GM23338 (cell line): Measurements from ENCODE around the gene ARMC9. TPM values are rescaled to one million over a fixed set of nuclear protein-coding genes. Genes with fewer than 3 reads are reported as not detected.

Experiments
- ATAC-seq: fragments of 200-7000 bp; cut with Tn5 transposase; 3 replicates; pipeline ENCODE4 v1.9.1; 2020
- DNase-seq: peaks from one replicate; pipeline ENCODE4 v3.0.0-alpha.2; 2015; ENCODE audit warnings: low spot score
- H2AFZ ChIP-seq: fragments of 200-600 bp; sonication (generic); 2 replicates; pipeline ENCODE4 v1.8.0; 2016; ENCODE audit warnings: antibody characterized with exemption, mild to moderate bottlenecking, moderate library complexity
- H3F3A ChIP-seq: fragments of 200-600 bp; sonication (generic); replicated peaks from 2 replicates; pipeline ENCODE4 v1.8.0; 2017; ENCODE audit warnings: antibody characterized with exemption, mixed run types, low read depth
- H3K27ac ChIP-seq: fragments of 200-600 bp; sonication (generic); 2 replicates; pipeline ENCODE4 v1.6.1; 2016; ENCODE audit warnings: low read depth
- H3K27me3 ChIP-seq: fragments of 200-600 bp; sonication (generic); 2 replicates; pipeline ENCODE4 v1.8.0; 2016; ENCODE audit warnings: mild to moderate bottlenecking, mixed run types, moderate library complexity; ENCODE audit not compliant: insufficient read depth
- H3K36me3 ChIP-seq: fragments of 200-600 bp; sonication (generic); 2 replicates; pipeline ENCODE4 v1.8.0; 2016; ENCODE audit warnings: mild to moderate bottlenecking; ENCODE audit not compliant: insufficient read depth
- H3K4me1 ChIP-seq: fragments of 200-600 bp; sonication (generic); 2 replicates; pipeline ENCODE4 v1.8.0; 2016; ENCODE audit warnings: mild to moderate bottlenecking, moderate library complexity; ENCODE audit not compliant: insufficient read depth
- H3K4me2 ChIP-seq: fragments of 200-600 bp; sonication (generic); 2 replicates; pipeline ENCODE4 v1.7.1; 2017; ENCODE audit warnings: mixed run types
- H3K4me3 ChIP-seq: fragments of 200-600 bp; sonication (generic); 2 replicates; pipeline ENCODE4 v1.6.1; 2016; ENCODE audit warnings: mixed run types
- H3K79me2 ChIP-seq: fragments of 200-600 bp; sonication (generic); replicated peaks from 2 replicates; pipeline ENCODE4 v1.8.0; 2017; ENCODE audit warnings: mild to moderate bottlenecking; ENCODE audit not compliant: insufficient read depth
- H3K9me2 ChIP-seq: fragments of 200-600 bp; sonication (generic); 2 replicates; pipeline ENCODE4 v1.8.0; 2017; ENCODE audit not compliant: insufficient read depth
- H4K20me1 ChIP-seq: fragments of 200-600 bp; sonication (generic); replicated peaks from 2 replicates; pipeline ENCODE4 v1.8.0; 2017; ENCODE audit warnings: mild to moderate bottlenecking; ENCODE audit not compliant: insufficient read depth
- H3K27ac Mint-ChIP-seq: 2 replicates; pipeline ENCODE4 v1.8.0; 2020; ENCODE audit warnings: inconsistent platforms, mild to moderate bottlenecking, moderate library complexity, mixed read lengths
- H3K27me3 Mint-ChIP-seq: 3 replicates; pipeline ENCODE4 v1.8.0; 2022; ENCODE audit warnings: low read depth, mild to moderate bottlenecking, moderate library complexity, mixed read lengths, inconsistent platforms; ENCODE audit not compliant: insufficient read depth, poor library complexity
- H3K36me3 Mint-ChIP-seq: 3 replicates; pipeline ENCODE4 v1.8.0; 2021; ENCODE audit warnings: low read depth, mild to moderate bottlenecking, inconsistent platforms, moderate library complexity, mixed read lengths
- H3K4me1 Mint-ChIP-seq: 3 replicates; pipeline ENCODE4 v1.8.0; 2020; ENCODE audit warnings: mild to moderate bottlenecking, inconsistent platforms, mixed read lengths
- H3K4me3 Mint-ChIP-seq: 3 replicates; pipeline ENCODE4 v1.8.0; 2021; ENCODE audit warnings: moderate library complexity, mild to moderate bottlenecking, inconsistent platforms, mixed read lengths
- H3K9me3 Mint-ChIP-seq: 3 replicates; pipeline ENCODE4 v1.8.0; 2020; ENCODE audit warnings: moderate library complexity, mild to moderate bottlenecking, inconsistent platforms, mixed read lengths
- CTCF ChIP-seq, 2 experiments: fragments of 200-600 bp in 1 of 2; sonication (generic) in 1 of 2; conservative IDR thresholded peaks; 2 replicates each; pipeline versions ENCODE4 v1.5.1 to v1.6.1; 2016 to 2017; ENCODE audit warnings: antibody characterized with exemption in 2 of 2, low read depth in 2 of 2, mild to moderate bottlenecking in 2 of 2, moderate library complexity in 1 of 2
- EZH2 ChIP-seq: fragments of 200-600 bp; sonication (generic); IDR thresholded peaks from one replicate; pipeline ENCODE4 v1.8.0; 2017; ENCODE audit warnings: antibody characterized with exemption, mild to moderate bottlenecking, low read depth; ENCODE audit not compliant: unreplicated experiment
- JUNB ChIP-seq: IDR thresholded peaks from one replicate; pipeline ENCODE4 v1.6.1; 2016; ENCODE audit warnings: antibody characterized with exemption; ENCODE audit not compliant: unreplicated experiment
- NANOG ChIP-seq: IDR thresholded peaks from 2 replicates; pipeline ENCODE4 v1.6.1; 2016; ENCODE audit warnings: antibody characterized with exemption, borderline replicate concordance
- REST ChIP-seq: IDR thresholded peaks from one replicate; pipeline ENCODE4 v1.6.1; 2018; ENCODE audit warnings: antibody characterized with exemption; ENCODE audit not compliant: unreplicated experiment
- STAT1 ChIP-seq: IDR thresholded peaks from one replicate; pipeline ENCODE4 v1.6.1; 2016; ENCODE audit warnings: antibody characterized with exemption; ENCODE audit not compliant: unreplicated experiment
- ZNF331 ChIP-seq: fragments of 250-450 bp; sonication (Bioruptor Pico); IDR thresholded peaks from 2 replicates; pipeline ENCODE4 v1.5.0; 2020; ENCODE audit warnings: low read depth, mild to moderate bottlenecking, moderate library complexity
- polyA plus RNA-seq: library from polyadenylated mRNA; unstranded; fragments of >200 nt; fragmentation: Nextera tagmentation; extraction: Ambion mirVana; gene quantifications from 2 replicates; pipeline ENCODE4 v1.2.1, GENCODE V29; 2016
- total RNA-seq: library from RNA; depleted of rRNA; stranded (reverse); fragments of >200 nt; shearing (Covaris generic); gene quantifications from 2 replicates; pipeline ENCODE4 v1.2.3, GENCODE V29; 2014

The ARMC9 gene
- total and polyA plus RNA-seq, 2 experiments from 2014 or later, result 29.2 to 56.0 TPM

- TF ChIP-seq CTCF (conservative IDR thresholded peaks at IDR 0.05; ENCODE audit: low read depth in 2 of 2) (no peak), ZNF331 (no peak), REST (no peak)
Observed at GRCh38 chr2:231189171-231189530, 9.3 kb upstream of the ARMC9 start (continued).

- H3K9me2 ChIP-seq, result no peaks in the 10 kb centered on the region
- H3K79me2 ChIP-seq, result no peaks in the 10 kb centered on the region
- H2AFZ ChIP-seq, result peak overlapping the region; percentile 88
- H3K9me3 Mint-ChIP-seq, result no peaks in the 10 kb centered on the region
- peaks cover 29% of the 10 kb centered on the region for H3K27me3 Mint-ChIP-seq
- H3K27ac Mint-ChIP-seq, result peak overlapping the region; percentile 93
- H3K4me3 ChIP-seq, result peak overlapping the region; percentile 52
- no peaks in the 10 kb centered on the region for H3K36me3 ChIP-seq
- peak overlapping the region; percentile 66; the same call in 2 of the 3 replicates for H3K4me3 Mint-ChIP-seq
- H4K20me1 ChIP-seq, result no peaks in the 10 kb centered on the region
- H3K4me1 ChIP-seq, result peaks cover 24% of the 10 kb centered on the region
- ATAC-seq, result peak; percentile 60
- H3K27ac ChIP-seq, result peak overlapping the region; percentile 92
- peak; percentile 57 for DNase-seq
- peaks cover 18% of the 10 kb centered on the region for H3F3A ChIP-seq
- no peaks in the 10 kb centered on the region for H3K36me3 Mint-ChIP-seq
- peaks cover 29% of the 10 kb centered on the region for H3K4me1 Mint-ChIP-seq
- H3K4me2 ChIP-seq, result peak overlapping the region; percentile 81
- no peak for TF ChIP-seq JUNB
- TF ChIP-seq STAT1, result no peak
- no peak for TF ChIP-seq EZH2
- no peak for TF ChIP-seq NANOG
- TF ChIP-seq REST, result no peak
- H3K27me3 ChIP-seq, result no peaks in the 10 kb centered on the region
Observed at GRCh38 chr2:231189571-231190495, 8.6 kb upstream of the ARMC9 start.
